ENCODE data around the gene TYMP. TPM values are rescaled to one million over a fixed set of nuclear protein-coding genes. Genes with fewer than 3 reads are reported as not detected.

TYMP gene
- total RNA-seq, 1 experiment from 2014 or later = 0.58 TPM

DNA sequence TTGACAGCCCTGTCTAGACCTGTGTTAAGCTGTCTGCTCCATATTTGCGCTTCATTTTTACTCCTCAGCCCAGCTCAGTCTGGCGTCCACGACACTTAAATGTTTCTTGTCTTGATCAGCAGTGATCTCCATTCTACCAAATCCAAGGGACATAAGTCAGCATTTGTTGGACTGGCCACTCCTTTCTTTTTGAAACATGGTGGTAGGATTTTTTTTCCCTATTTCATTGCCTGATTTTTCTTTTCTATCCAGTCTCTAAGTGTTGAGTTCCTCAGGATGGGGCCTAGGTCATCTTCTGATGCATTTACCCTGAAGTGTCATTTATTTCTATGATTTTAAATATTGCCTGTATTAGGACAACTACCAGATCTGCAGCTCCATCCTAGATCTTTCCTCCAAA lies 20.9 kb downstream of the TYMP start:
- H3K27me3 ChIP-seq (replicated peaks; ENCODE audit: insufficient read depth, low read depth, low read length, poor library complexity) = no peaks in the 10 kb centered on the region
- no peak for DNase-seq (ENCODE audit: low spot score)
- peaks cover 31% of the 10 kb centered on the region for H3K36me3 ChIP-seq (ENCODE audit: insufficient read depth, low read length, poor library complexity, severe bottlenecking)
- TSS peak; percentile 69 for BruUV-seq (replicated peaks)
- TF ChIP-seq EZH2 (IDR thresholded peaks at IDR 0.05; ENCODE audit: borderline replicate concordance, low read depth, low read length, poor library complexity, severe bottlenecking) = no peak
- TF ChIP-seq, protein P1, sequence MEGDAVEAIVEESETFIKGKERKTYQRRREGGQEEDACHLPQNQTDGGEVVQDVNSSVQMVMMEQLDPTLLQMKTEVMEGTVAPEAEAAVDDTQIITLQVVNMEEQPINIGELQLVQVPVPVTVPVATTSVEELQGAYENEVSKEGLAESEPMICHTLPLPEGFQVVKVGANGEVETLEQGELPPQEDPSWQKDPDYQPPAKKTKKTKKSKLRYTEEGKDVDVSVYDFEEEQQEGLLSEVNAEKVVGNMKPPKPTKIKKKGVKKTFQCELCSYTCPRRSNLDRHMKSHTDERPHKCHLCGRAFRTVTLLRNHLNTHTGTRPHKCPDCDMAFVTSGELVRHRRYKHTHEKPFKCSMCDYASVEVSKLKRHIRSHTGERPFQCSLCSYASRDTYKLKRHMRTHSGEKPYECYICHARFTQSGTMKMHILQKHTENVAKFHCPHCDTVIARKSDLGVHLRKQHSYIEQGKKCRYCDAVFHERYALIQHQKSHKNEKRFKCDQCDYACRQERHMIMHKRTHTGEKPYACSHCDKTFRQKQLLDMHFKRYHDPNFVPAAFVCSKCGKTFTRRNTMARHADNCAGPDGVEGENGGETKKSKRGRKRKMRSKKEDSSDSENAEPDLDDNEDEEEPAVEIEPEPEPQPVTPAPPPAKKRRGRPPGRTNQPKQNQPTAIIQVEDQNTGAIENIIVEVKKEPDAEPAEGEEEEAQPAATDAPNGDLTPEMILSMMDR (conservative IDR thresholded peaks at IDR 0.05; ENCODE audit: low read depth, low read length) = no peak
- H3K4me3 ChIP-seq (ENCODE audit: low read depth, low read length, poor library complexity, severe bottlenecking) = peak overlapping the region; percentile 82
- peaks cover 18% of the 10 kb centered on the region for H3K4me1 ChIP-seq (ENCODE audit: insufficient read depth, low read length, poor library complexity, severe bottlenecking)
- CTCF ChIA-PET = interaction anchor here (2.1 kb wide), 1 partner anchor 17 kb away, joined by 12 read pairs; the partner anchor contains the start of gene SCO2
- H3K9me3 ChIP-seq (ENCODE audit: low read depth, low read length, poor library complexity, severe bottlenecking) = no peaks in the 10 kb centered on the region
- H3K27ac ChIP-seq (ENCODE audit: low read depth, low read length, poor library complexity, severe bottlenecking) = peak overlapping the region; percentile 95
- POLR2A ChIA-PET (ENCODE audit: low non-redundant PET) = interaction anchor here (1.1 kb wide), 1 partner anchor 17 kb away, joined by 8 read pairs; the partner anchor contains the start of gene SCO2
- intact Hi-C loops (cut with micrococcal nuclease; ENCODE audit: unreplicated experiment) = no loop called here

GRCh38 chr22:50507991-50508884 lies 21.6 kb downstream of the TYMP start, which contains the start of gene NCAPH2:
TSS of gene NCAPH2 (plus strand) at chr22:50508224. CDS start at chr22:50508338, 114 bp downstream.
- H3K9me3 ChIP-seq (ENCODE audit: low read depth, low read length, poor library complexity, severe bottlenecking) = no peaks in the 10 kb centered on the region
- intact Hi-C loops (cut with micrococcal nuclease; ENCODE audit: unreplicated experiment) = no loop called here
- no peak for TF ChIP-seq EZH2 (IDR thresholded peaks at IDR 0.05; ENCODE audit: borderline replicate concordance, low read depth, low read length, poor library complexity, severe bottlenecking)
- TF ChIP-seq, protein P1 (conservative IDR thresholded peaks at IDR 0.05; ENCODE audit: low read depth, low read length) = no peak
- ChIA-PET POLR2A (ENCODE audit: low non-redundant PET) (interaction anchor here (0.8 kb wide), 1 partner anchor 14 kb away, joined by 4 read pairs; no protein-coding TSS in a partner anchor), CTCF (interaction anchor here (0.7 to 2.1 kb wide), 5 partner anchors 10 to 112 kb away, joined by 3 to 12 read pairs (median 4); partner anchors contain the start of genes SCO2 and SYCE3)
- H3K36me3 ChIP-seq (ENCODE audit: insufficient read depth, low read length, poor library complexity, severe bottlenecking) = peaks cover 36% of the 10 kb centered on the region
- peaks cover 18% of the 10 kb centered on the region for H3K4me1 ChIP-seq (ENCODE audit: insufficient read depth, low read length, poor library complexity, severe bottlenecking)
- DNase-seq (ENCODE audit: low spot score) = peak; percentile 97
- no TSS peak for BruUV-seq (replicated peaks)
- peak within 1 kb of the TSS; percentile 95 for H3K27ac ChIP-seq (ENCODE audit: low read depth, low read length, poor library complexity, severe bottlenecking)
- peak within 1 kb of the TSS; percentile 99 for H3K4me3 ChIP-seq (ENCODE audit: low read depth, low read length, poor library complexity, severe bottlenecking)
- H3K27me3 ChIP-seq (replicated peaks; ENCODE audit: insufficient read depth, low read depth, low read length, poor library complexity) = no peaks in the 10 kb centered on the region

GRCh38 chr22:50507421-50507990 lies 22.3 kb downstream of the TYMP start, which contains the start of gene LMF2:
TSS of gene LMF2 (minus strand) at chr22:50507702. CDS start at chr22:50507675, 27 bp downstream.
- Histone ChIP-seq H3K27me3 (replicated peaks; ENCODE audit: insufficient read depth, low read depth, low read length, poor library complexity) (no peaks in the 10 kb centered on the region), H3K27ac (ENCODE audit: low read depth, low read length, poor library complexity, severe bottlenecking) (peak within 1 kb of the TSS; percentile 95), H3K9me3 (ENCODE audit: low read depth, low read length, poor library complexity, severe bottlenecking) (no peaks in the 10 kb centered on the region), H3K4me3 (ENCODE audit: low read depth, low read length, poor library complexity, severe bottlenecking) (peak within 1 kb of the TSS; percentile 99), H3K36me3 (ENCODE audit: insufficient read depth, low read length, poor library complexity, severe bottlenecking) (peaks cover 40% of the 10 kb centered on the region), H3K4me1 (ENCODE audit: insufficient read depth, low read length, poor library complexity, severe bottlenecking) (peaks cover 18% of the 10 kb centered on the region)
- intact Hi-C loops (cut with micrococcal nuclease; ENCODE audit: unreplicated experiment) = no loop called here
- CTCF ChIA-PET = interaction anchor here (0.7 to 1.2 kb wide), 4 partner anchors 9 to 113 kb away, joined by 3 to 8 read pairs (median 4); partner anchors contain the start of genes SCO2 and SYCE3
- DNase-seq (ENCODE audit: low spot score) = no peak
- POLR2A ChIA-PET (ENCODE audit: low non-redundant PET) = interaction anchor here (0.8 kb wide), 1 partner anchor 15 kb away, joined by 4 read pairs; no protein-coding TSS in a partner anchor
- TF ChIP-seq EZH2 (IDR thresholded peaks at IDR 0.05; ENCODE audit: borderline replicate concordance, low read depth, low read length, poor library complexity, severe bottlenecking) = no peak
- TF ChIP-seq, protein P1 (conservative IDR thresholded peaks at IDR 0.05; ENCODE audit: low read depth, low read length) = no peak
- no TSS peak for BruUV-seq (replicated peaks)
